Neural cell (in vitro differentiated cells): ENCODE measurements around the gene THEM4. TPM values are rescaled to one million over a fixed set of nuclear protein-coding genes. Genes with fewer than 3 reads are reported as not detected.

ENCODE experiments used
- H2AFZ ChIP-seq: fragments of 200-600, 300-800 bp; sonication (generic), shearing (Covaris generic); 2 replicates; pipeline ENCODE4 v1.6.0; 2014; ENCODE audit warnings: low read depth, mild to moderate bottlenecking, antibody characterized with exemption, low read length, moderate library complexity
- H3F3A ChIP-seq: fragments of 200-600 bp; shearing (Covaris generic); 2 replicates; pipeline ENCODE4 v1.6.1; 2016; ENCODE audit warnings: mild to moderate bottlenecking, moderate library complexity, mixed read lengths, antibody characterized with exemption, low read length; ENCODE audit not compliant: insufficient read depth, poor library complexity, severe bottlenecking
- H3K27ac ChIP-seq: fragments of 200-600, 300-800 bp; sonication (generic), shearing (Covaris generic); 2 replicates; pipeline ENCODE4 v1.5.1; 2014; ENCODE audit warnings: mild to moderate bottlenecking, low read length, moderate library complexity
- H3K27me3 ChIP-seq: fragments of 300-800, 200-600 bp; sonication (generic), shearing (Covaris generic); 2 replicates; pipeline ENCODE4 v1.6.0; 2014; ENCODE audit warnings: mild to moderate bottlenecking, low read depth, low read length, moderate library complexity; ENCODE audit not compliant: insufficient read depth
- H3K36me3 ChIP-seq: fragments of 300-800, 200-600 bp; sonication (generic), shearing (Covaris generic); 2 replicates; pipeline ENCODE4 v1.5.1; 2014; ENCODE audit warnings: mild to moderate bottlenecking, antibody characterized with exemption, low read length, moderate library complexity; ENCODE audit not compliant: insufficient read depth
- H3K4me2 ChIP-seq: fragments of 300-800, 200-600 bp; sonication (generic), shearing (Covaris generic); 2 replicates; pipeline ENCODE4 v1.6.0; 2014; ENCODE audit warnings: mild to moderate bottlenecking, low read length
- H3K4me3 ChIP-seq: fragments of 300-800, 200-600 bp; sonication (generic), shearing (Covaris generic); 2 replicates; pipeline ENCODE4 v1.5.1; 2014; ENCODE audit warnings: mild to moderate bottlenecking, low read length, moderate library complexity
- H3K79me2 ChIP-seq: fragments of 200-600 bp; shearing (Covaris generic); replicated peaks from 2 replicates; pipeline ENCODE4 v1.6.0; 2014; ENCODE audit warnings: mild to moderate bottlenecking, low read length, moderate library complexity; ENCODE audit not compliant: insufficient read depth
- H3K9ac ChIP-seq: fragments of 300-800, 200-600 bp; sonication (generic), shearing (Covaris generic); 2 replicates; pipeline ENCODE4 v1.6.1; 2016; ENCODE audit warnings: mild to moderate bottlenecking, low read length, mixed read lengths
- H3K9me2 ChIP-seq: fragments of 200-600 bp; shearing (Covaris generic); 2 replicates; pipeline ENCODE4 v1.6.1; 2016; ENCODE audit warnings: mild to moderate bottlenecking, low read length, mixed read lengths; ENCODE audit not compliant: insufficient read depth
- H3K9me3 ChIP-seq: fragments of 200-600, 300-800 bp; sonication (generic), shearing (Covaris generic); 2 replicates; pipeline ENCODE4 v1.6.1; 2016; ENCODE audit warnings: mild to moderate bottlenecking, mixed run types, low read length, moderate library complexity, mixed read lengths
- H4K20me1 ChIP-seq: fragments of 200-600 bp; shearing (Covaris generic); 2 replicates; pipeline ENCODE4 v1.6.1; 2016; ENCODE audit warnings: mild to moderate bottlenecking, mixed run types; ENCODE audit not compliant: insufficient read depth
- CTCF ChIP-seq: fragments of 450-650 bp; IDR thresholded peaks from 2 replicates; pipeline ENCODE4 v1.5.1; 2014; ENCODE audit warnings: antibody characterized with exemption, mild to moderate bottlenecking, moderate library complexity; ENCODE audit not compliant: poor library complexity, severe bottlenecking
- EP300 ChIP-seq: fragments of 450-650 bp; conservative IDR thresholded peaks from 2 replicates; pipeline ENCODE4 v1.6.1; 2014; ENCODE audit warnings: antibody characterized with exemption, mild to moderate bottlenecking, moderate library complexity; ENCODE audit not compliant: poor library complexity, severe bottlenecking
- EZH2 ChIP-seq: fragments of 200-600, 300-800 bp; shearing (Covaris generic), sonication (generic); IDR thresholded peaks from 2 replicates; pipeline ENCODE4 v1.6.1; 2014; ENCODE audit warnings: antibody characterized with exemption, low read length, borderline replicate concordance, mild to moderate bottlenecking; ENCODE audit not compliant: insufficient read depth, poor library complexity, severe bottlenecking
- MXI1 ChIP-seq: fragments of 450-650 bp; conservative IDR thresholded peaks from 2 replicates; pipeline ENCODE4 v1.6.1; 2014; ENCODE audit warnings: antibody characterized with exemption, mild to moderate bottlenecking; ENCODE audit not compliant: poor library complexity, severe bottlenecking
- POLR2AphosphoS5 ChIP-seq: IDR thresholded peaks from 2 replicates; pipeline ENCODE4 v1.6.1; 2012
- RAD21 ChIP-seq: fragments of 450-650 bp; conservative IDR thresholded peaks from 2 replicates; pipeline ENCODE4 v1.6.1; 2014; ENCODE audit warnings: antibody characterized with exemption, mild to moderate bottlenecking, moderate library complexity
- REST ChIP-seq: IDR thresholded peaks from 2 replicates; pipeline ENCODE4 v1.6.1; 2012; ENCODE audit warnings: borderline replicate concordance
- SMC3 ChIP-seq: fragments of 450-650 bp; conservative IDR thresholded peaks from 2 replicates; pipeline ENCODE4 v1.6.1; 2014; ENCODE audit warnings: antibody characterized with exemption, mild to moderate bottlenecking, moderate library complexity; ENCODE audit not compliant: poor library complexity
- TAF1 ChIP-seq: IDR thresholded peaks from 2 replicates; pipeline ENCODE4 v1.6.1; 2012; ENCODE audit warnings: low read depth
- polyA plus RNA-seq: library from polyadenylated mRNA; depleted of rRNA; stranded (reverse); fragments of >200 nt; gene quantifications from 2 replicates; pipeline ENCODE4 v1.2.3, GENCODE V29; 2014

The THEM4 gene
- polyA plus RNA-seq, 1 donor from 2014 or later = 11.3 TPM

DNA sequence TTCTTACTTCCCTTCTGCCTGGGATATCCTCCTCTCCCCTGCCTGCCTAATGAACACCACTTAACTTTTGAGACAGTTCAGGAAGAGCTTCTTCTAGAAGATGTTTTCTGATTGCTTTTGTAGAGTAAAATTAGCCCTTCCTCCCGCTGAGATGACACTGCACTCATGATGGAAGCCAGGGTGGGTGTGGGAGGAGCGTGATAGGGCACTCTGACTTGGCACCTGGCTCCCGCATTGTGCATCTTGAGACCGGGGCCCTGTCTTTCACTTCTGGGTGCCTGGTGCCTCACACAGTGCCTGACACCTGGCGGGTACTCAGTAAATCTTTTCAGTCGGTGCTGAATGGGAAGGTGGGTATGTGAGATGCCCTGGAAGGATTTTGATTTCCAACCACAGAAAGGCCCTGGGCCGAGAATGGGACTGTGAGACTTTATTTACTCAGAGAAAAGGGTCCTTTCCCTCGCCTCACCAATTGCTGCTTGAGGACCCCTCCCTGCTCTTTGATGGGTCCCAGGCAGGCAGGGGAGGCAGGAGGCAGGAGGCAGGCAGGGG, 62.5 kb downstream of the THEM4 start:
- Histone ChIP-seq H4K20me1 (no peaks in the 10 kb centered on the region), H3K27ac (no peak overlapping the region), H3K9ac (no peak overlapping the region), H3K36me3 (no peaks in the 10 kb centered on the region), H3K9me2 (no peaks in the 10 kb centered on the region), H3K4me2 (no peak overlapping the region), H3K9me3 (no peaks in the 10 kb centered on the region), H3K79me2 (no peaks in the 10 kb centered on the region), H3F3A (no peaks in the 10 kb centered on the region), H2AFZ (no peak overlapping the region), H3K27me3 (no peaks in the 10 kb centered on the region), H3K4me3 (no peak overlapping the region)
- TF ChIP-seq RAD21 (no peak), EZH2 (no peak), MXI1 (no peak), POLR2AphosphoS5 (no peak), EP300 (no peak), REST (no peak), SMC3 (no peak), CTCF (no peak), TAF1 (no peak)

DNA sequence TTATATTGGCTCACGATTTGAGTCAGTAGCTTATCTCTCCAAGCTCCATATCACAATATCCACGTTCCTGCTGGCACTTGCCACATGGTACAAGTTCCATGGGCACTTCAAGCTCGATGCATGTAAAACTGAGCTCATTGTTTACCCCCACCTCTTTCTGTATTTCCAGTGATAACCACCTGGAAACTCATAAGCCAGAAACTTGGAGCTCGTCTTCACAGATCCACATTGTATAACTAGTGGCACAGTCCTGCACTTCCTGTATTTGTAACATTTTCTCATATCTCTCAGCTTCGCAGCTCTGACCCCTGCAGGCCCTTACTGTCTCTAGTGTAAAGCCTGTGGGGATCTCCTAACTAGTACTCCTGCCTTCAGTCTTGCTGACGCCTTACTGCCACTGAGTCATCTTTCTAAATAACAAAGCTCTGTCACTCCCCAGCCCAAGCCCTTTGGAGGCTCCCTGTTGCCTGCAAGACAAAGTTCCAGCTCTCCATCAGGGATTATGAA, 63.2 kb downstream of the THEM4 start:
- H3K9me3 ChIP-seq = no peaks in the 10 kb centered on the region
- H3K4me3 ChIP-seq = no peak overlapping the region
- H4K20me1 ChIP-seq = no peaks in the 10 kb centered on the region
- H3F3A ChIP-seq = no peaks in the 10 kb centered on the region
- H3K9me2 ChIP-seq = no peaks in the 10 kb centered on the region
- H3K36me3 ChIP-seq = no peaks in the 10 kb centered on the region
- no peak overlapping the region for H3K4me2 ChIP-seq
- no peak overlapping the region for H3K9ac ChIP-seq
- H3K27ac ChIP-seq = no peak overlapping the region
- TF ChIP-seq REST = no peak
- TF ChIP-seq RAD21 = no peak
- no peaks in the 10 kb centered on the region for H3K79me2 ChIP-seq
- H3K27me3 ChIP-seq = peaks cover 2% of the 10 kb centered on the region
- no peak overlapping the region for H2AFZ ChIP-seq
